Measurements from ENCODE around the gene MASTL.

The MASTL gene

GRCh38 chr10:27223964-27224363 lies 68.8 kb downstream of the MASTL start:
- DNase-seq (ENCODE audit: low read depth, low spot score): no peak
- no peak overlapping the region for H3K27ac ChIP-seq

GRCh38 chr10:27225011-27225590 lies 69.9 kb downstream of the MASTL start:
- DNase-seq (ENCODE audit: low read depth, low spot score): no peak
- no peak overlapping the region for H3K27ac ChIP-seq

DNA sequence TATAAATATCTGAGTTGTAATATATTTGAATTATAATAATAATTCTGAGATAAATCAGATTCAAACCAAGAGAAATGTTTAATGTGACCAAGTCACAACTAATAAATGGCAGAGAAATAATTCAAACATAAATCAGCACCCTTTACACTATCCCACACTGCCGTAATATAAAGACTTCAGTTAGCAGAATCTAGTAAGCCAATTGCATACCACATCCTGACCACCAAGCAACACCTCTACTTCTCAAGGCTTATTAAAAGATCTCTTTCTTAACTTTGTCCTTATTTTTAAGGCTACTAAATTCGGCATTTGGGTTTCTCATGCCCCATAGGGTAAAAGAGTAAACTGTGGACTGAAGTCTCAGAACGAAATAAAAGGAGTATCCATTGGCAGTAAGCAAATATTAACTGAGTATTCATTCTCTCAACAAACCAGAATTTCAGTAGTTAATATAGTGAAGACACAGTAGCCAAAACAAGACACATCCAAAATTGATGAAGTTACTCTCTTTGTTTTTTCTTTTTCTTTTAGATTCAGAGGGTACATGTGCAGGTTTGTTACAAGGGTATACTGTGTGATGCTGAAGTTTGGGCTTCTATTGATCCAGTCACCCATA lies 70.6 kb downstream of the MASTL start:
- H3K27ac ChIP-seq: no peak overlapping the region
- no peak for DNase-seq (ENCODE audit: low read depth, low spot score)

DNA sequence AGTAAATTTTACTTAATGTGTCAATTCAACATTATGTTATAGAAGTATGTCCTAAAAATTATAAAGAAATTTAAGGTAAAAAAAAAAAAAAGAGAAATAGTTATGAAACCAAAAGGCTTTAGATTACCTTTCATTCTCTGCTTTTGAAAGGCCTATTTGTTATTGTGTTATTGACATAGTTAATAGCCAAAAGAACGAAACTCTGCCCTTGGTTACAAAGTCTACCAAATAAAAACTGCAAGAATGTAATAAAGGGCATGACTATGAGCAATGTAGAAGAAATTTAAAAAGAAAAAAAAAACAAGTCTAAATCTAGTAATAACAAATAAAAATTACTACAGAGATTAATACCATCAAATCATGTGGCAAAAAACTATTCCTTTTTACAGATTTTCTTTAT lies 74.9 kb downstream of the MASTL start:
- H3K27ac ChIP-seq: no peak overlapping the region
- no peak for DNase-seq (ENCODE audit: low read depth, low spot score)

- no peak for DNase-seq (ENCODE audit: low read depth, low spot score)
- H3K27ac ChIP-seq: no peak overlapping the region
Measured at GRCh38 chr10:27235706-27236105, 80.6 kb downstream of the MASTL start.
